HEK293 (cell line): ENCODE measurements around the gene CACNA2D4.
A peak's percentile ranks its signal among the peaks of the same experiment; 100 is the strongest.

ENCODE experiments used
- CTCF ChIA-PET: fragments of 350-600 bp; formaldehyde crosslinking; extraction: SDS; loops from one replicate; lab custom pipeline; 2021; ENCODE audit warnings: antibody characterized with exemption; lab: Yijun Ruan, JAX
- POLR2A ChIA-PET: fragments of 300-600 bp; formaldehyde crosslinking; extraction: SDS; loops from one replicate; lab custom pipeline; 2020; ENCODE audit warnings: antibody characterized with exemption, inconsistent platforms; lab: Yijun Ruan, JAX
- H3K27ac ChIP-seq: fragments of 200-500 bp; sonication (Bioruptor generic); 2 replicates; pipeline ENCODE4 v1.5.1; 2014; ENCODE audit warnings: low read depth, low read length, control low read depth, inconsistent platforms; ENCODE audit errors: extremely low read depth
- H3K36me3 ChIP-seq, 2 experiments: fragments of 200-500 bp in 1 of 2; sonication (Bioruptor generic) in 1 of 2; 1 replicate in 1 of 2; 2 replicates in 1 of 2; pipeline ENCODE4 v1.5.1; 2014 to 2017; ENCODE audit warnings: inconsistent platforms in 2 of 2, low read length in 2 of 2; ENCODE audit not compliant: control insufficient read depth in 2 of 2, insufficient read depth in 1 of 2
- H3K4me1 ChIP-seq: fragments of 200-500 bp; sonication (Bioruptor generic); 2 replicates; pipeline ENCODE4 v1.5.1; 2014; ENCODE audit warnings: mild to moderate bottlenecking, low read length, inconsistent platforms; ENCODE audit not compliant: control insufficient read depth, insufficient read depth
- H3K4me3 ChIP-seq: 2 replicates; pipeline ENCODE4 v1.5.1; 2011; ENCODE audit warnings: low read depth, mild to moderate bottlenecking, control low read depth, low read length, moderate library complexity
- H3K9me3 ChIP-seq: fragments of 200-500 bp; sonication (Bioruptor generic); 2 replicates; pipeline ENCODE4 v1.5.1; 2014; ENCODE audit warnings: low read depth, low read length, inconsistent platforms; ENCODE audit not compliant: control insufficient read depth, insufficient read depth
- GLI2 ChIP-seq: fragments of 450-650 bp; formaldehyde crosslinking; IDR thresholded peaks from 2 replicates; pipeline ENCODE4; 2017; ENCODE audit warnings: missing biosample characterization, missing genetic modification characterization, low read depth, borderline replicate concordance
- KLF10 ChIP-seq: fragments of 450-650 bp; IDR thresholded peaks from 2 replicates; pipeline ENCODE4 v1.5.1; 2018; ENCODE audit warnings: missing biosample characterization, mild to moderate bottlenecking, missing genetic modification characterization
- OSR2 ChIP-seq: fragments of 450-650 bp; formaldehyde crosslinking; IDR thresholded peaks from 2 replicates; pipeline ENCODE4 v1.5.1; 2016; ENCODE audit warnings: missing biosample characterization, missing genetic modification characterization
- SCRT1 ChIP-seq: fragments of 450-650 bp; formaldehyde crosslinking; IDR thresholded peaks from 2 replicates; pipeline ENCODE4 v1.5.1; 2016; ENCODE audit warnings: missing biosample characterization, missing genetic modification characterization, borderline replicate concordance
- SCRT2 ChIP-seq: fragments of 450-650 bp; formaldehyde crosslinking; IDR thresholded peaks from 2 replicates; pipeline ENCODE4 v1.5.1; 2016; ENCODE audit warnings: missing biosample characterization, missing genetic modification characterization
- TRIM28 ChIP-seq: IDR thresholded peaks from 2 replicates; pipeline ENCODE4 v1.6.1; 2011; ENCODE audit warnings: low read length, control low read depth, borderline replicate concordance
- ZBTB17 ChIP-seq: fragments of 450-650 bp; formaldehyde crosslinking; IDR thresholded peaks from 2 replicates; pipeline ENCODE4 v1.5.1; 2016; ENCODE audit warnings: missing biosample characterization, missing genetic modification characterization
- ZFP37 ChIP-seq: fragments of 450-650 bp; formaldehyde crosslinking; IDR thresholded peaks from 2 replicates; pipeline ENCODE4 v1.5.1; 2016; ENCODE audit warnings: missing biosample characterization, missing genetic modification characterization
- ZNF146 ChIP-seq: fragments of 450-650 bp; formaldehyde crosslinking; IDR thresholded peaks from 2 replicates; pipeline ENCODE4 v1.5.1; 2016; ENCODE audit warnings: missing biosample characterization, missing genetic modification characterization
- ZNF19 ChIP-seq: fragments of 450-650 bp; formaldehyde crosslinking; IDR thresholded peaks from 2 replicates; pipeline ENCODE4; 2016; ENCODE audit warnings: missing biosample characterization, missing genetic modification characterization, low read depth
- ZNF280C ChIP-seq: fragments of 450-650 bp; formaldehyde crosslinking; IDR thresholded peaks from 2 replicates; pipeline ENCODE4 v1.5.1; 2016; ENCODE audit warnings: missing biosample characterization, missing genetic modification characterization
- ZNF488 ChIP-seq: fragments of 450-650 bp; formaldehyde crosslinking; IDR thresholded peaks from 2 replicates; pipeline ENCODE4 v1.5.1; 2016; ENCODE audit warnings: missing biosample characterization, missing genetic modification characterization
- ZNF571 ChIP-seq: fragments of 450-650 bp; formaldehyde crosslinking; IDR thresholded peaks from 2 replicates; pipeline ENCODE4 v1.5.0; 2017; ENCODE audit warnings: missing biosample characterization, missing genetic modification characterization
- ZNF660 ChIP-seq: fragments of 450-650 bp; IDR thresholded peaks from 2 replicates; pipeline ENCODE4 v1.5.1; 2018; ENCODE audit warnings: missing biosample characterization, mild to moderate bottlenecking, missing genetic modification characterization
- ZNF777 ChIP-seq: fragments of 450-650 bp; formaldehyde crosslinking; IDR thresholded peaks from 2 replicates; pipeline ENCODE4 v1.5.1; 2017; ENCODE audit warnings: missing biosample characterization, missing genetic modification characterization, borderline replicate concordance
- TF ChIP-seq, protein P1 (sequence below): fragments of 450-650 bp; formaldehyde crosslinking; IDR thresholded peaks from 2 replicates; pipeline ENCODE4 v1.5.1; 2017; ENCODE audit warnings: missing biosample characterization, missing genetic modification characterization

CACNA2D4 gene

GRCh38 chr12:1761857-1762256 lies 156.6 kb downstream of the CACNA2D4 start (continued):
- TF ChIP-seq ZNF488 (no peak), ZNF19 (no peak), ZNF571 (tag by site-specific recombination) (no peak), OSR2 (tag by site-specific recombination) (no peak), ZFP37 (tag by site-specific recombination) (no peak), GLI2 (tag by site-specific recombination) (no peak)

GRCh38 chr12:1760566-1761382 lies 157.7 kb downstream of the CACNA2D4 start:
- POLR2A ChIA-PET: no interaction called here
- no peak overlapping the region for H3K4me3 ChIP-seq
- no peaks in the 10 kb centered on the region for H3K9me3 ChIP-seq
- CTCF ChIA-PET: no interaction called here
- peaks cover 7 to 13% of the 10 kb centered on the region in 2 experiments; a peak in 2 of 3 replicates for H3K36me3 ChIP-seq
- H3K4me1 ChIP-seq: peaks cover 11% of the 10 kb centered on the region; the same call in 1 of the 2 replicates
- no peak overlapping the region for H3K27ac ChIP-seq
- no peak for TF ChIP-seq ZNF660
- TF ChIP-seq ZNF146: peak; percentile 58

DNA sequence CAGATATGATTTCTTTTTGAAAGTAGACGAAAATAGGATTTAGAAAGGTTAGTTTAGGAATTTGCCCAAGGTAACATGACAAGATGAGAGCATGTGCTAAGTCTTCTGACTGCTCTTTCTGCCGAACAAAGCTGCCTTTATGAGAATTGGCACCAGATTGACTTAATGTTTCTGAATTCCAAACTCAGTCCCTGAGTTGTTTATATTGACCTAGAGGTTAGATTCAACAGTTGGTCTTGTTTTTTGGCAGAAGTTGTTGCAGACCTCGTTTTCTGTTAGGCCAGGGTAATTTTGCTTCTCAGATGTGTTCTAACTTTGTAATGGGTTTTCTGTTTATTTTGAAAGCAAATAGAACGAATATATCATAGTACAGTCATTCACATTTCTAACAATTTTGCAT lies 159.6 kb downstream of the CACNA2D4 start:
- H3K27ac ChIP-seq: no peak overlapping the region
- CTCF ChIA-PET: interaction anchor here (0.6 kb wide), 1 partner anchor 64 kb away, joined by 3 read pairs; no protein-coding TSS in a partner anchor

DNA sequence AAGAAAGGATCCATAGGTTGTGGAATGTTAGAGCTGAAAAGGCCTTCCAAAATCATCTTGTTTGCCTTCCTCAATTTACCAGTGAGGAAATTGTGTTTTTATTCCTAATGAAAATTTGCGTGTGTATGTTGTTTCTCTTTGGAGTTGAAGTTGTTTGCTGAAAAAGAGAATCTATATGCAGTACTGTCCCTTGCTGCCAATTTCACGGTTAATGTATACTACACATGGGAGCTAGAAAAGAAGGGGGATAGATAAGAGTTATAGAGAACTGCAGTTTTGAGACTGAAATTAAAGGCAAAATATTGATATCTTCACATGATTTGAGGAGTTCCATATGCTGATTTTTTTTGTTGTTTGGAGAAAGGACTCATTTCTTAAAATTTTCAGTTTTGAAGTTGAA lies 160.1 kb downstream of the CACNA2D4 start:
- Histone ChIP-seq H3K9me3 (no peaks in the 10 kb centered on the region), H3K4me1 (peaks cover 9% of the 10 kb centered on the region; the same call in 1 of the 2 replicates), H3K27ac (no peak overlapping the region), H3K36me3 (peaks cover 7 to 21% of the 10 kb centered on the region in 2 experiments; a peak in 2 of 3 replicates), H3K4me3 (no peak overlapping the region)
- ChIA-PET POLR2A (no interaction called here), CTCF (interaction anchor here (0.6 kb wide), 1 partner anchor 64 kb away, joined by 3 read pairs; no protein-coding TSS in a partner anchor)
- TF ChIP-seq ZNF280C (tag by site-specific recombination): no peak

More for the DNA sequence above, 159.6 kb downstream of the CACNA2D4 start:
- H3K9me3 ChIP-seq: no peaks in the 10 kb centered on the region
- no peak overlapping the region for H3K4me3 ChIP-seq
- POLR2A ChIA-PET: no interaction called here
- H3K36me3 ChIP-seq: peaks cover 7 to 21% of the 10 kb centered on the region in 2 experiments; a peak in 2 of 3 replicates
- TF ChIP-seq TRIM28 (0 out of 2 replicates have a peak, but pooled peaks have one; percentile 1), SCRT1 (peak; percentile 98), ZBTB17 (tag by site-specific recombination) (0 out of 2 replicates have a peak, but pooled peaks have one; percentile 20), KLF10 (tag by site-specific recombination) (no peak), SCRT2 (tag by site-specific recombination) (peak; percentile 94), ZNF660 (no peak), ZNF777 (no peak)
- TF ChIP-seq, protein P1, sequence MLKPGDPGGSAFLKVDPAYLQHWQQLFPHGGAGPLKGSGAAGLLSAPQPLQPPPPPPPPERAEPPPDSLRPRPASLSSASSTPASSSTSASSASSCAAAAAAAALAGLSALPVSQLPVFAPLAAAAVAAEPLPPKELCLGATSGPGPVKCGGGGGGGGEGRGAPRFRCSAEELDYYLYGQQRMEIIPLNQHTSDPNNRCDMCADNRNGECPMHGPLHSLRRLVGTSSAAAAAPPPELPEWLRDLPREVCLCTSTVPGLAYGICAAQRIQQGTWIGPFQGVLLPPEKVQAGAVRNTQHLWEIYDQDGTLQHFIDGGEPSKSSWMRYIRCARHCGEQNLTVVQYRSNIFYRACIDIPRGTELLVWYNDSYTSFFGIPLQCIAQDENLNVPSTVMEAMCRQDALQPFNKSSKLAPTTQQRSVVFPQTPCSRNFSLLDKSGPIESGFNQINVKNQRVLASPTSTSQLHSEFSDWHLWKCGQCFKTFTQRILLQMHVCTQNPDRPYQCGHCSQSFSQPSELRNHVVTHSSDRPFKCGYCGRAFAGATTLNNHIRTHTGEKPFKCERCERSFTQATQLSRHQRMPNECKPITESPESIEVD (tag by site-specific recombination): 0 out of 2 replicates have a peak, but pooled peaks have one; percentile 25
- peaks cover 9% of the 10 kb centered on the region; the same call in 1 of the 2 replicates for H3K4me1 ChIP-seq
